Left cardiac atrium (tissue), 4 donors: ENCODE measurements around the gene SEC24C. TPM values are rescaled to one million over a fixed set of nuclear protein-coding genes. Genes with fewer than 3 reads are reported as not detected.

Experiments
- ATAC-seq, 2 donors: fragments of 200-7000 bp; cut with Tn5 transposase; one replicate each; pipeline ENCODE4 v1.9.1; 2020; ENCODE audit warnings: mild to moderate bottlenecking in 2 of 2, moderate library complexity in 2 of 2
- DNase-seq: peaks from one replicate; pipeline ENCODE4 v3.0.0-alpha.2; 2020
- intact Hi-C, 2 donors: fragments of 100-400 bp; cut with DNase I; formaldehyde crosslinking; loops; one replicate each; pipeline versions ENCODE4 v1.14.1 to v1.15.1; 2022 to 2023
- total RNA-seq, 2 donors: library from RNA; stranded (reverse); fragmentation: NEBNext Ultra II Directional; extraction: Animal tissue kit (Norgen Biotek cat#: 25700); gene quantifications; one replicate each; pipeline ENCODE4 v1.2.1, GENCODE V29; 2021
- donor health status: DM: no; HTN: yes; CAD: no.
- donor health status: DM: no; HTN: yes; CAD: no; lungs with severe emphysema.
- donor health status: DM: yes; HTN: yes; CAD: no.
- donor health status: Dilated cardiomyopathy.

Gene SEC24C
- total RNA-seq, 2 donors from 2014 or later: 42.9 to 52.6 TPM

DNA sequence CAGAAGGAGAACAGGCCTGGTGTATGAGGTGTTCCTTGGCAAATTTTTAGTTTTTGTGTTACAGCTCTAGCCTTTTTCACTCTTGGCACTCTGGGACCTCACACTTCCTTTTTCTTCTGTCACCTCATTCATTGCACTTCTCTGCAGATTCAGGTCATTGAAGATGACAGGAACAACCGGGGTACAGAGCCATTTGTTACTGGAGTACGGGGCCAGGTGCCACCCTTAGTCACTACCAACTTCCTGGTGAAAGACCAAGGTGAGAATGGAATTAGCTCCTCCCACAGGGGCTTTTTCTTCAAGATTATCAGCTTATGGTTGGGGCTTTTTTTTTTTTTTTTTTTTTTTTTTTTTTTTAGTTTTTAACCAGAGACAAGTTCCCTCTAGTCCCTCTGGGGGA is 19.2 kb downstream of the SEC24C start:
- no peak for DNase-seq
- no peak for ATAC-seq
- intact Hi-C loops: no loop called here

DNA sequence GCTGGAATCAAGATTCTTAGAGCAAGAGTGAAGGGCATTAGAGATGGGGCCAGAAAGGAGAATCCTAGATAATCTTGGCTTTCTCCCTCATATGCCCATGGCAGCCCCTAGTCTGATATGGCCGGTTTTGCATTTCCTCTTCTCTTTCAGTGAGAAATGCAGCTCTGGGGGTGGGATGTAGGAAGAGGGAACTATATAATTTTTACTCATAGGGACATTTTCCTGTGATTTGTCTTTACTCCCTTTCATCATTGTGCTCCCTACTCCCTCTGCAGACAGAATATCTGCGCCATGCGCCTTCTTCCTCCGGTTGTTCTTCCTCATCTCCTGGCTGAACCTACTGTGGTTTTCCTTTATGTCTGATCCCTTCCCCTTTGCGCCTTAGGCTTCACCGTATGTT is 20.9 kb downstream of the SEC24C start:
- DNase-seq (no peak), ATAC-seq (no peak)
- intact Hi-C loops: no loop called here

DNA sequence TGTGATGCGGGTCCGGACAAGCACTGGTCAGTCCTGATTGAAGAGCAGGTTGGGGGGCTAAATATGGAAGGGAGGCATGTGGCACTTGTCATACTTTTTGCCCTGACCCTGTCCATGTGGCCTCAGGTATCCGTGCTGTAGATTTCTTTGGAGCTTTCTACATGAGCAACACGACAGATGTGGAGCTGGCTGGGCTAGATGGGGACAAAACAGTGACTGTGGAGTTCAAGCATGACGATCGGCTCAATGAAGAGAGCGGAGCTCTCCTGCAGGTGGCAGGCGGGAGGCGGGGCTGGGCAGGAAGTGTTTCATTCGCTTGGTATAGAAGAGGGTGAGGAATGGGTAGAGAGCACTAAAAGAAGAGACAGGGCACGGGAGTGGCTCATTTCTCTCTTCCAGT is 24.7 kb downstream of the SEC24C start:
- intact Hi-C loops: no loop called here
- DNase-seq (no peak), ATAC-seq (no peak)

DNA sequence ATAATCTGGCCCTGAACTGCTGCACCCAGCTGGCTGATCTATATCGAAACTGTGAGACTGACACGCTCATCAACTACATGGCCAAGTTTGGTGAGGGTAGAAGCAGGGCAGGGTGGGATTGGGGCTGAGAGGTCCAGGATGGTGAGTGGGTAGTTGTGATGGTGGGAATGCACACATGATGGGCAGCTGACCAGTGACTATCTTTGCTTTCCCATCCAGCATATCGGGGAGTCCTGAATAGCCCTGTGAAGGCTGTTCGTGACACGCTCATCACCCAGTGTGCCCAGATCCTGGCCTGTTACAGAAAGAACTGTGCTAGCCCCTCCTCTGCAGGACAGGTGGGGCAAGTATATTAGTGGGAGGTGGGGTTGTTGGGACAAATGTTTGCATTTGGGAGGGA is 25.2 kb downstream of the SEC24C start:
- DNase-seq (no peak), ATAC-seq (no peak)
- intact Hi-C loops: no loop called here

DNA sequence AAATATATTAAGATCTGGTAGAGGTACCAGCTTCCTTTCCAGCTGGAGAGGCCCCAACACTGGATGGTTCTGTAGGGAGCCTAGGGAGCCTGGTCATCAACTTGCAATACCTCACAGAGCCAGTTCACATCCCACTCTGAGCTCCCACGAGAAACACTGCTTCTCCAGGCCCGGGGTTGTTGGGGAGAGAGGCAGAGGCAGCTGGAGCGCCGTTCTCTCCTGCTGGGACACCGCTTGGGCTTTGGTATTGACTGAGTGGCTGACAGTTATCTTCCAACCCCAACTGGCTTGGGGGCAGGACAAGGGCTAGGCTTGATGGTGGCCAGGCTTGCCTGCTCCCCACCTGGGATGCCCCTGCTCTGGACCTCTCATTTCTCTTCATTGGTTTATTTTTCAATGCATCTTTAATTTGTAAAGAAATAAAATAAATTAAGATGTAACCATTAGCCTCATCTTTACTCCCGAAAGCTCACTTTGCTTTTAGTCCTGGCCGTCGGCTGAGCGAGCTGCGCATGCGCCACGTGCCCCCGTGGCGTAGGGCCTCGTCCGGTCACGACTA is 27.6 kb downstream of the SEC24C start:
- peak; percentile 94 for DNase-seq
- ATAC-seq: peak; percentile 2 to 11
- intact Hi-C loops: no loop called here

DNA sequence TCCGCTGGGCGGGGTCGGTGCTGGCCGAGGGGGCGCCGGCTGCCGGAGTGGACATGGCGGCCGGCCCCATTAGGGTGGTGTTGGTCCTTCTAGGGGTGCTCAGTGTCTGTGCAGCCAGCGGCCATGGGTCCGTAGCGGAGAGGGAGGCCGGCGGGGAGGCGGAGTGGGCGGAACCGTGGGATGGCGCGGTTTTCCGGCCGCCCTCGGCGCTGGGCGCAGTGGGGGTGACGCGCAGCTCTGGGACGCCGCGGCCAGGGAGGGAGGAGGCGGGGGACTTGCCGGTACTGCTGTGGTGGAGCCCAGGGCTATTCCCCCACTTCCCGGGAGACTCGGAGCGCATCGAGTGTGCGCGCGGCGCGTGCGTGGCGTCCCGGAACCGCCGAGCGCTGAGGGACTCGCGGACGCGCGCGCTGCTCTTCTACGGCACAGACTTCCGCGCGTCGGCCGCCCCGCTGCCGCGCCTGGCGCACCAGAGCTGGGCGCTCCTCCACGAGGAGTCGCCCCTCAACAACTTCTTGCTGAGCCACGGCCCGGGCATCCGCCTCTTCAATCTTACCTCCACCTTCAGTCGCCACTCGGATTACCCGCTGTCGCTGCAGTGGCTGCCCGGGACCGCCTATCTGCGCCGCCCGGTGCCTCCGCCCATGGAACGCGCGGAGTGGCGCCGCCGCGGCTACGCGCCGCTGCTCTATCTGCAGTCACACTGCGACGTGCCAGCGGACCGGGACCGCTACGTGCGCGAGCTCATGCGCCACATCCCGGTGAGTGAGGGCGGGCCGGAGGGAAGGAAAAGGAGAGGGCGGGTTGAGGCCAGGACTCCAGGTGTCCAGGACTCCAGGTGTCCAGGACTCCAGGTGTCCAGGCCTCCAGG is 28.3 kb downstream of the SEC24C start:
- DNase-seq: peak; percentile 86
- intact Hi-C loops: no loop called here
- peak; percentile 88 to 90 for ATAC-seq

DNA sequence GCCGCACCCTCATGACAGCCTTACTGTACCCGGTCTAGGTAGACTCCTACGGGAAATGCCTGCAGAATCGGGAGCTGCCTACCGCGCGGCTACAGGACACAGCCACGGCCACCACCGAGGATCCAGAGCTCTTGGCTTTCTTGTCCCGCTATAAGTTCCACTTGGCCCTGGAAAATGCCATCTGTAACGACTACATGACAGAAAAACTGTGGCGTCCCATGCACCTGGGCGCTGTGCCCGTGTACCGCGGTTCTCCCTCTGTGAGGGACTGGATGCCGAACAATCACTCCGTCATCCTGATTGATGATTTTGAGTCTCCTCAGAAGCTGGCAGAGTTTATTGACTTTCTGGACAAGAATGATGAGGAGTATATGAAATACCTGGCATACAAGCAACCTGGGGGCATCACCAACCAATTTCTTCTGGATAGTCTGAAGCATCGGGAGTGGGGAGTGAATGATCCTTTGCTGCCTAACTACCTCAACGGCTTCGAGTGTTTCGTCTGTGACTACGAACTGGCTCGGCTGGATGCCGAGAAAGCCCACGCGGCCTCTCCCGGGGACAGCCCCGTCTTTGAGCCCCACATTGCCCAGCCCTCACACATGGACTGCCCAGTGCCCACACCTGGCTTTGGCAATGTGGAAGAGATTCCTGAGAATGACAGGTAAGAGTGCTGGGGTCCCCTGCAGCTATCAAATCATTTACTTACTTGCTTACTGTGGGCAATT is 29.1 kb downstream of the SEC24C start:
- intact Hi-C loops: no loop called here

DNA sequence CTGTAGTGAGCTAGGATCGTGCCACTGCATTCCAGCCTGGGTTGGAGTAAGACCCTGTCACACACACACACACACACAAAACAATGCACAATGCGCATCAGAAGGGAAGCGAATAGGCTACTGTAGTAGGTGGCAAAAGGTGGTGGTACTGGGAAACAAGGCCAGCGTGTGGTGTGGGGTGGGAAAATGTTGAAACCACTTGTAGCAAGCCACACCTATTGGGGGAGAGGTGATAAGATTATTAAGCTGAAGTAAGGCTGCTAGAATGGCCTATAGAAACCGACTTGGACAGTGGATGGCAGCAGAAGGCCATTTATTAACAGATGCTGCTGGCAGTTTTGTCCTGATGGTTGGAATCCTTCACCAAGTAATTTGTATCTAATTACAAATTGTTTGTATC is 30.5 kb downstream of the SEC24C start:
- intact Hi-C loops: no loop called here
- DNase-seq (no peak), ATAC-seq (no peak)

More for the DNA sequence above, 29.1 kb downstream of the SEC24C start:
- DNase-seq (no peak), ATAC-seq (no peak)

DNA sequence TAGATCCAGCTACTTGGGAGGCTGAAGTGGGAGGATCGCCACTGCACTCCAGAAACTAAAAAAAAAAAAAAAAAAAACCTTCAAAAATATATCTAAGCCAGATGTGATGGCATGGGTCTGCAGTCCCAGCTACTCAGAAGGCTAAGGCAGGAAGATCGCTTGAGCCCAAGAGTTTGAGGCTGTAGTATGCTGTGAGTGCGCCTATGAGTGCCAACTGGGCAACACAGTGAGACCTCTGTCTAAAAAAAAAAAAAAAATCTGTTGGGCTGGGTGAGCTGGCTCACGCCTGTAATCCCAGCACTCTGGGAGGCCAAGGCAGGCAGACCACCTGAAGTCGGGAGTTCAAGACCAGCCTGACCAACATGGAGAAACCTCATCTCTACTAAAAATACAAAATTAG is 34.8 kb downstream of the SEC24C start:
- DNase-seq (no peak), ATAC-seq (no peak)
- intact Hi-C loops: no loop called here

DNA sequence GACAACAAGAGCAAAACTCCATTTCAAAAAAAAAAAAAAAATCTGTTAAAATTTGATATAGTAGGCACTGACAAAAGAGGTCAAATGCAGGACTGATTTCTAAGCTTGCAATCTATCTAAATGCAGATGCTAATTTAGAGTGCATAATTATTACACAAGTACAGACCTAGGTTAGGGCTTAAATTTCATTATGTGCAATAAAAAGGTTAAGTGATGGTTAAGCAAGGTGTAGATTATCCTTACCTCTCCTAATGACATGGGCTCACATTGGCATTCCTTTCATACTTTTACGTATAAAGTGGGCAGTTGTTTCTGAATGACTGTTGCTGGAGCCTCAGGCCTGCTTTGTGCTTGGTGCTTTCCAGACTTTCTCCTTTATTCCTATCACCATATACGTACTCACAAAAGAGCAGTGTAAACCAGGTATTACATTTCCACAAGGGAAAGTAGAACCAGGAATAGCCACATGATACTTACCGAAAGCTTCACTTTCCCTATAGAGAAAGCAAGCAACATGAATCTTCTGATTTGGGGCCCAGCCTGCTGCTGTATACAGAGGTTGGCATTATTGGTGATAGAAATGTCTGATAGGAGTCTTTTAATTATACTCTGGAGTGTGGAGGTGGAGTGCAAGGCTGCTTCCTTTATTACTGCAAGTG is 35.5 kb downstream of the SEC24C start:
- ATAC-seq (no peak), DNase-seq (no peak)
- intact Hi-C loops: no loop called here

DNA sequence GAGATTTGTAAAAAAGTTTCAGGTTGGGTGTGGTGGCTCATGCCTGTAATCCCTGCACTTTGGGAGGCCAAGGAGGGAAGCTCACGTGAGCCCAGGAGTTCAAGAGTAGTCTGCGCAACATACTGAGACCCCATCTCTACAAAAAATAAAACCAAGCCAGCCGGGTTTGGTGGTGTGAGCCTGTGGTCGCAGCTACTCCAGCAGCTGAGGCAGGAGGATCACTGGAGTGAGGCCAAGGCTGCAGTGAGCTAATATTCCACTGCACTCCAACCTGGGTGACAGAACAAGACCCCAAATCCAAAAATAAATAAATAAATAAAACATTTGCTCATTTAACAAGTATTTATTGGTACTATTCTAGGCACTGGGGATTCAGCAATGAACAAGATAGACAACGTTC is 36.1 kb downstream of the SEC24C start:
- DNase-seq: no peak
- intact Hi-C loops: no loop called here

DNA sequence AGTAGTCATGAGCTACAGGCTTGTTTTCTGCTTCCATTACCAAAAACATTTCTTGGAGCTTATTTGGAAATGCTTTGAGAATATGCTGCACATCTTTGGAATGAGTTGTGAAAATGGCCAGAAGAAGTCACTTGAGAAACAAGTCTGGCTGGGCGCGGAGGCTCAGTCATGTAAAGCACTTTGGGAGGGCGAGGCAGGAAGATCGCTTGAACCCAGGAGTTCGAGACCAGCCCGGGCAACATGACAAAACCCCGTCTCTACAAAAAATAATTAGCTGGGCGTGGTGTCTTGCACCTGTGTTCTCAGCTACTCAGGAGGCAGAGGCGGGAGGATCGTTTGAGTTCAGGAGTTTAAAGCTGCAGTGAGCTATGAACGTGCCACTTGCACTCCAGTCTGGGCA is 36.8 kb downstream of the SEC24C start:
- ATAC-seq: no peak
- no peak for DNase-seq
- intact Hi-C loops: no loop called here

More for the DNA sequence above, 36.1 kb downstream of the SEC24C start:
- no peak for ATAC-seq

DNA sequence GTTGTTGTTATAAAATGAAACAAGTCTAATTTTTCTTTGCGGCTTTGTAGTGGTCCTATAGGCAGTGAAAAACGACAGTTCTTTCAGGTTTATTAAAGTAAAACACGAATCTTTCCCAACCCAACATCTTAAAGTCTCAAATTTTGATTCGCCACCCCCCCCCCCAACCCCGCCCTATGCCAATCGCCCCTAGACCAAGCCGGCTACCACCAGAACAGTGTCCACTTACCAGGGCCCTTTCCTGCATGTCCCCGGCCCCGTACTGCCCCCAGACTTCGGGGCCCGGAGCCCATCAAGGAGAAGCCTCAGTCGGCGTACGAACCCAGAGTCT is 37.3 kb downstream of the SEC24C start:
- no peak for ATAC-seq
- intact Hi-C loops: no loop called here
- DNase-seq: no peak

DNA sequence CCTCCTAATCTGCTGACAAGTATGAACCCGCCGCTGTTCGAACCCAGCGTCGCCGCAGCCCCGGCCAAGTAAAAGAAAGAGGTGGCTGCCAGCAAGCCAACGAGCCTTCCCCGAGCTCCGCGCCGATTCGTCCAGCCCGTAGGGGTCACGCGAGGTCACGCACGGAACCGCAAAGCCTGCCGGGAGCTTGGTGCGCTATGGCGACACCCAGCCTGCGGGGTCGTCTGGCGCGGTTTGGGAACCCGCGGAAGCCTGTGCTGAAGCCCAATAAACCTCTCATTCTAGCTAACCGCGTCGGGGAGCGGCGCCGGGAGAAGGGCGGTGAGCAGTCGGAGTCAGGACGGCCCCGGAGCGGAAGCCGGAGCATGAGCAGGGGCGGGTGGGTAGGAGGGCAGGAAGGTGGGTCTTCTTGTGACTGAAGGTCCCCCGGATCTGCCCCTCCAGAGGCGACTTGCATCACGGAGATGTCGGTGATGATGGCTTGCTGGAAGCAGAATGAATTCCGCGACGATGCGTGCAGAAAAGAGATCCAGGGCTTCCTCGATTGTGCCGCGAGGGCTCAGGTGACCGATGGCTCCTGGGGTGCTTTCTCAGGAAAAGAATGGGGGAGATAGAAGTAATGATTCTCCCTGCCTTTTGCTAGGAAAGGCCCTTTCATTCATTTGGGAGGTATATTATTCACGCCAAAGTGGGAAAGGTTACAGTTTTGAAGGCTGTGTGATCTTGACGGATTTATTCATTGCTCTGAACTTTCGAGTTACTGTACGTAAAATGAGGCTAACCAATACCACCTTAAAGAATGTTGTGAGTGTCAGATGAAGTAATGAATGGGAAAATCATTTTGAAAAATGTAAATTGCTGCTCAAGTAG is 37.9 kb downstream of the SEC24C start, which contains the start of gene CHCHD1:
TSS of gene CHCHD1 (plus strand) at position 170 of the 870 bp plus-strand sequence. CDS start at position 198, 28 bp downstream.
- intact Hi-C loops: no loop called here
- ATAC-seq (peak; percentile 72 to 77), DNase-seq (peak; percentile 95)

DNA sequence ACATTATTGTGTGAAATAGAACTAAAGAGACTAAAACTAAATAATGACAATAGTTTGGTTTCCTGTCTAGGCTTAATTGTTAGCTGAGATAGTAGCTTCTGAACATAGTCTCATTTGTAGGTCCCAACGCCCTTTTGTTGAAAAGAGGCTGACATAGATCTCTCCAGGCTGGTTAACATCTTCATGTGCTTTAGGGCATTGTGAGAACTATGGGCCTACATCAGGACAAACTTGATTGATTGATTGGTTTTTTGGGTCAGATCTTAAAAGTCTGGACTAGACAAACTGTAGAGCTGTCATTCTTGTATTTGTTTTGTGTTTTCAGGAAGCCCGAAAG is 38.5 kb downstream of the SEC24C start:
- ATAC-seq (no peak), DNase-seq (no peak)
- intact Hi-C loops: no loop called here

DNA sequence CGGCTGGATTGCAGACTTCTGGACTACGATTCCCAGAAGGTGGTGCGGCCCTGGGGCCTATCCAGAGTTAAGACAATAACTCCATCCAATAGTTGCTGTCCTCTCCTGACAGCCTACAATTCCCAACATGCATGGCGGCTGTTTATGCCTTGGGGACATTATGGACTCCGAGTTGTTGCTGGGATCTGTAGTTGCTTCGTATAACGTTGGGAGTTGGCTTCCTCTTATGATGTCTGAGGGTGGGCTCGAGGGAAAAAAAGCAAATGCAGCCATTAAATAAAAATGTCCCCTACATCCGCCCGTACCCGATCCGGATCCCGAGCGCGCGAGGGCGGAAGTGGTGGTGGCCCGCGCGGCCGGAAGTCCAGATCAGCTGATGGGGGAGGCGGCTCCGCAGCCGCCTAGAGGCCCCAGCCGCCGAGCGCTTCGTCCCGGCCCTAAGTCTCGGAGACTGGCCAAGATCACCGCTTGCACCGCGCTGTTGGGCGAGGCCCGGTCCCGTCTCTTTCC is 41.1 kb downstream of the SEC24C start, which contains the start of gene ZSWIM8:
TSS of gene ZSWIM8 (plus strand) at position 396 of the 510 bp plus-strand sequence. CDS start 273 bp downstream, outside the sequence.
- DNase-seq (peak; percentile 90), ATAC-seq (peak; percentile 90 to 92)
- intact Hi-C loops: no loop called here

DNA sequence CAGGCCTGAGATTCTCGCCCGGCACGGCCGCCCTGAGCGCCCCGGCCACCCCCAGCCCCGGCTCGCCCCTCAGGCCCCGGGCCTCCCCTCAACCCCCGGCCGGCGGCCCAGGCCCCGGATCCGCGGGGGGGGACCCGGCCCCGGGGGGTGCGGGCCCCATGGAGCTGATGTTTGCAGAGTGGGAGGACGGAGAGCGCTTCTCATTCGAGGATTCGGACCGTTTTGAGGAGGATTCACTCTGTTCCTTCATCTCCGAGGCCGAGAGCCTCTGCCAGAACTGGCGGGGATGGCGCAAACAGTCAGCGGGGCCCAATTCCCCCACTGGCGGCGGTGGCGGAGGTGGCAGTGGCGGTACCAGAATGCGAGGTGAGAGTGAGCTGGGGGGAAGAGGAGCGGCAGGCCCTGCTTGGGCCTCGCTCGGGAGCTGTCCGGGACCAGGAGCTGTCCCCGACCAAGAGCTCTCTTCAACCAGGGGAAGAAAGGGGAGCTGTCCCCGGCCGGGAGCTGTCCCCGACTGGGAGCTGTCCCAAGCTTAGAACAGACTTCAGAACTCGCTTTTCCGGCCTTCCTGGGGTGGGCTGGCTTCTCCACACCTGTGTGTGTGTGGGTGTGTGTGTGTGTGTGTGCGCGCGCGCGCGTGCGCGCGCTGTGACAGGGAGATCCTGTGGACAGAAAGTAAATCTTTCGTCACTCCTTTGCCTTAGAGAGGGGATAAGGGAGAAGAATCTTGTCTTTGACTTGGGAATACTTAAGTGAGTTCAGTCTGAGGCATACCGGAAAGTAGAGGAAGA is 41.7 kb downstream of the SEC24C start:
- DNase-seq: no peak
- ATAC-seq: peak; percentile 38 to 54
- intact Hi-C loops: no loop called here

DNA sequence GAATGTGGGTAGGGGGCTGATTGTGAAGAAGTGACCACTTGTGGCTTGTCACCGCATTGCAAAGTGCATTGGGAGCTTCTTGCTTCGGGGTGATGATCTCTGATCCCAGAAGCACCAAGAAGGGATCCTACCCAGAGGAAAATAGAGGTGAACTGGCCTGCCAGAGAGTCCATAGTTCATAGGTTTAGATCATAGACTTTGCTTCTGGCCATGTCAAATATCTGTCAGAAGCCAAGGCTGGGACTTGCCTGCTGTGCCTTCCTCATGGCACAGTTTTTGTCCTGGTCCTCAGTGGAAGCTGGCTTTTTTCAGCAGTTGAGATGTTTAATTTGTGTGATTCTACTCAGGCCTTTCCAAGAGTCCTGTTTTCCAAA is 42.3 kb downstream of the SEC24C start:
- intact Hi-C loops: no loop called here
- no peak for DNase-seq
- ATAC-seq: no peak
